HUES64 (cell line): ENCODE measurements around the gene NBPF26.
"Not testable (repeated sequence)": the region's sequence is repeated elsewhere in the genome, so short reads cannot be mapped to it uniquely, and the experiment has no call there.

Source experiments
- H3K27ac ChIP-seq: 2 replicates; pipeline ENCODE4 v1.7.0; 2013; ENCODE audit warnings: low read depth, low read length, inconsistent platforms
- H3K27me3 ChIP-seq: 2 replicates; pipeline ENCODE4 v1.6.1; 2013; ENCODE audit warnings: mild to moderate bottlenecking, low read length; ENCODE audit not compliant: insufficient read depth
- H3K36me3 ChIP-seq: 2 replicates; pipeline ENCODE4 v1.6.1; 2013; ENCODE audit warnings: mild to moderate bottlenecking, low read length; ENCODE audit not compliant: insufficient read depth
- H3K4me1 ChIP-seq: 2 replicates; pipeline ENCODE4 v1.6.1; 2013; ENCODE audit warnings: mild to moderate bottlenecking, low read length, moderate library complexity; ENCODE audit not compliant: insufficient read depth
- H3K4me3 ChIP-seq: 2 replicates; pipeline ENCODE4 v1.5.1; 2013; ENCODE audit warnings: mild to moderate bottlenecking, low read length, moderate library complexity
- H3K9ac ChIP-seq: 2 replicates; pipeline ENCODE4 v1.6.1; 2013; ENCODE audit warnings: mild to moderate bottlenecking, low read depth, low read length
- H3K9me3 ChIP-seq: 2 replicates; pipeline ENCODE4 v1.6.1; 2013; ENCODE audit warnings: low read depth, low read length; ENCODE audit not compliant: insufficient read depth
- WGBS: fragments of 150-250, 120-280 bp; methylation state at CpG from one replicate; pipeline ENCODE4 v1.1.7; 2013; ENCODE audit warnings: missing lambda C conversion rate; 5-methylcytosine and 5-hydroxymethylcytosine counted together

NBPF26 gene

DNA sequence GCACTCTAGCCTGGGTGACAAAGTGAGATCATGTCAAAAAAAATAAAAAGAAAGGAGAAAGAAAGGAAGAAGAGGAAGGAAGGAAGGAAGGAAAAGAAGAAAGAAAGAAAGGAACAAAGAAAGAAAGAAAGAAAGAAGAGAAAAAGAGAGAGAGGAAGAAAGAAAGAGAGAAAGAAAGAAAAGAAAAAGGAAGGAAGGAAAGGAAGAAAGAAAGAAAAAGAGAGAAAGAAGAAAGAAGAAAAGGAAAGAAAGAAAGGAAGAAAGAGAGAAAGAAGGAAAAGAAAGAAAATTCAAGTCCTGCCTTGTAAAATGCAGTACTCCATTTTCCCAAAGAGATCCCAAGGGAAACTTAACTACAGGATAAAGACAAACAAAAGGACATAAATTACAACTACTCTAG is 154.5 kb downstream of the NBPF26 start:
- H3K27me3 ChIP-seq, H3K27ac ChIP-seq, H3K9me3 ChIP-seq, H3K9ac ChIP-seq, H3K4me1 ChIP-seq, H3K36me3 ChIP-seq, H3K4me3 ChIP-seq: not testable (repeated sequence)

GRCh38 chr1:120880056-120880455 is 156.3 kb downstream of the NBPF26 start:
- WGBS = no CpG with 5 or more reads among the region's 1 CpG
- not testable (repeated sequence) for H3K9ac ChIP-seq

GRCh38 chr1:120881934-120882333 is 158.2 kb downstream of the NBPF26 start:
- H3K9me3 ChIP-seq, H3K4me3 ChIP-seq, H3K27me3 ChIP-seq, H3K27ac ChIP-seq, H3K36me3 ChIP-seq, H3K9ac ChIP-seq, H3K4me1 ChIP-seq: not testable (repeated sequence)

More at GRCh38 chr1:120880056-120880455, 156.3 kb downstream of the NBPF26 start:
- not testable (repeated sequence) for H3K9me3 ChIP-seq, H3K27me3 ChIP-seq, H3K4me3 ChIP-seq, H3K4me1 ChIP-seq, H3K36me3 ChIP-seq, H3K27ac ChIP-seq
